LHCN-M2 (cell line): ENCODE data around the gene KRTAP9-1. TPM values are rescaled to one million over a fixed set of nuclear protein-coding genes. Genes with fewer than 3 reads are reported as not detected.

Source experiments
- total RNA-seq: library from RNA; depleted of rRNA; stranded (reverse); fragments of >200 nt; gene quantifications from 2 replicates; pipeline ENCODE4 v1.2.3, GENCODE V29; 2014; rRNA removed

The KRTAP9-1 gene
- total RNA-seq, 1 experiment from 2014 or later, result not detected

Other genes starting within 250 kb of the KRTAP9-1 start
- not detected in 2 replicates for gene KRT39, start 222.9 kb upstream of the KRTAP9-1 start, total RNA-seq
- gene KRT40, start 205.6 kb upstream of the KRTAP9-1 start, total RNA-seq, result not detected in 2 replicates
- not detected in 2 replicates for gene KRTAP3-3, start 195.7 kb upstream of the KRTAP9-1 start, total RNA-seq
- gene KRTAP3-2, start 190.0 kb upstream of the KRTAP9-1 start, total RNA-seq, result not detected in 2 replicates
- gene KRTAP3-1, start 180.8 kb upstream of the KRTAP9-1 start, total RNA-seq, result not detected in 2 replicates
- gene KRTAP1-5, start 162.7 kb upstream of the KRTAP9-1 start, total RNA-seq, result 2.8 and 6.0 TPM in 2 replicates
- gene KRTAP1-4, start 159.7 kb upstream of the KRTAP9-1 start, total RNA-seq, result not detected in 2 replicates
- gene KRTAP1-3, start 155.0 kb upstream of the KRTAP9-1 start, total RNA-seq, result not detected in 2 replicates
- gene KRTAP1-1, start 148.4 kb upstream of the KRTAP9-1 start, total RNA-seq, result not detected in 2 replicates
- not detected in 2 replicates for gene KRTAP2-1, start 142.6 kb upstream of the KRTAP9-1 start, total RNA-seq
- not detected in 2 replicates for gene KRTAP2-2, start 134.7 kb upstream of the KRTAP9-1 start, total RNA-seq
- gene KRTAP2-3, start 129.8 kb upstream of the KRTAP9-1 start, total RNA-seq, result 0.80 and 3.4 TPM in 2 replicates
- not detected in 2 replicates for gene KRTAP2-4, start 124.0 kb upstream of the KRTAP9-1 start, total RNA-seq
- gene KRTAP4-7, start 105.7 kb upstream of the KRTAP9-1 start, total RNA-seq, result not detected in 2 replicates
- gene KRTAP4-8, start 91.7 kb upstream of the KRTAP9-1 start, total RNA-seq, result not detected in 2 replicates
- gene KRTAP4-16, start 87.7 kb upstream of the KRTAP9-1 start, total RNA-seq, result not detected in 2 replicates
- not detected in 2 replicates for gene KRTAP4-9, start 84.5 kb upstream of the KRTAP9-1 start, total RNA-seq
- not detected in 2 replicates for gene KRTAP4-11, start 71.5 kb upstream of the KRTAP9-1 start, total RNA-seq
- gene KRTAP4-12, start 65.7 kb upstream of the KRTAP9-1 start, total RNA-seq, result not detected in 2 replicates
- not detected in 2 replicates for gene KRTAP4-6, start 49.3 kb upstream of the KRTAP9-1 start, total RNA-seq
- not detected in 2 replicates for gene KRTAP4-5, start 40.1 kb upstream of the KRTAP9-1 start, total RNA-seq
- gene KRTAP4-4, start 29.1 kb upstream of the KRTAP9-1 start, total RNA-seq, result not detected in 2 replicates
- not detected in 2 replicates for gene KRTAP4-3, start 21.7 kb upstream of the KRTAP9-1 start, total RNA-seq
- gene KRTAP4-2, start 11.7 kb upstream of the KRTAP9-1 start, total RNA-seq, result not detected in 2 replicates
- gene KRTAP4-1, start 5.0 kb upstream of the KRTAP9-1 start, total RNA-seq, result not detected in 2 replicates
- gene KRTAP9-2, start 36.8 kb downstream of the KRTAP9-1 start, total RNA-seq, result not detected in 2 replicates
- not detected in 2 replicates for gene KRTAP9-3, start 42.6 kb downstream of the KRTAP9-1 start, total RNA-seq
- gene KRTAP9-8, start 48.1 kb downstream of the KRTAP9-1 start, total RNA-seq, result not detected in 2 replicates
- not detected in 2 replicates for gene KRTAP9-4, start 59.8 kb downstream of the KRTAP9-1 start, total RNA-seq
- not detected in 2 replicates for gene KRTAP9-9, start 65.5 kb downstream of the KRTAP9-1 start, total RNA-seq
- gene KRTAP9-6, start 75.5 kb downstream of the KRTAP9-1 start, total RNA-seq, result not detected in 2 replicates
- gene KRTAP9-7, start 85.8 kb downstream of the KRTAP9-1 start, total RNA-seq, result not detected in 2 replicates
- not detected in 2 replicates for gene KRTAP29-1, start 113.0 kb downstream of the KRTAP9-1 start, total RNA-seq
- gene KRTAP16-1, start 119.4 kb downstream of the KRTAP9-1 start, total RNA-seq, result not detected in 2 replicates
- not detected in 2 replicates for gene KRTAP17-1, start 125.8 kb downstream of the KRTAP9-1 start, total RNA-seq
- gene KRT33A, start 160.9 kb downstream of the KRTAP9-1 start, total RNA-seq, result not detected in 2 replicates
- not detected in 2 replicates for gene KRT33B, start 179.9 kb downstream of the KRTAP9-1 start, total RNA-seq
- 0.29 and 1.0 TPM in 2 replicates for gene KRT34, start 192.4 kb downstream of the KRTAP9-1 start, total RNA-seq
- gene KRT31, start 207.7 kb downstream of the KRTAP9-1 start, total RNA-seq, result not detected in 2 replicates
- not detected in 2 replicates for gene KRT37, start 234.7 kb downstream of the KRTAP9-1 start, total RNA-seq